ENCODE data around the gene PLOD2.

PLOD2 gene

GRCh38 chr3:146166415-146166821, 5.4 kb upstream of the PLOD2 start:
- no peak for TF ChIP-seq CTCF (IDR thresholded peaks at IDR 0.05; ENCODE audit: extremely low read depth, missing control alignments)
- no peak for DNase-seq (ENCODE audit: low spot score)

GRCh38 chr3:146165877-146166276, 4.9 kb upstream of the PLOD2 start:
- DNase-seq (ENCODE audit: low spot score): no peak
- TF ChIP-seq CTCF (IDR thresholded peaks at IDR 0.05; ENCODE audit: extremely low read depth, missing control alignments): no peak

- TF ChIP-seq CTCF (IDR thresholded peaks at IDR 0.05; ENCODE audit: extremely low read depth, missing control alignments): no peak
- DNase-seq (ENCODE audit: low spot score): no peak
Measured at GRCh38 chr3:146164971-146165769, 4.2 kb upstream of the PLOD2 start.

- TF ChIP-seq CTCF (IDR thresholded peaks at IDR 0.05; ENCODE audit: extremely low read depth, missing control alignments): no peak
- DNase-seq (ENCODE audit: low spot score): no peak
Measured at GRCh38 chr3:146164506-146164905, 3.5 kb upstream of the PLOD2 start.

GRCh38 chr3:146164071-146164470, 3.1 kb upstream of the PLOD2 start:
- no peak for TF ChIP-seq CTCF (IDR thresholded peaks at IDR 0.05; ENCODE audit: extremely low read depth, missing control alignments)
- DNase-seq (ENCODE audit: low spot score): no peak

- DNase-seq (ENCODE audit: low spot score): no peak
- no peak for TF ChIP-seq CTCF (IDR thresholded peaks at IDR 0.05; ENCODE audit: extremely low read depth, missing control alignments)
Measured at GRCh38 chr3:146163584-146163983, 2.6 kb upstream of the PLOD2 start.

- DNase-seq (ENCODE audit: low spot score): no peak
- no peak for TF ChIP-seq CTCF (IDR thresholded peaks at IDR 0.05; ENCODE audit: extremely low read depth, missing control alignments)
Measured at GRCh38 chr3:146162561-146162960, 1.6 kb upstream of the PLOD2 start.

All from GM20000 (cell line).